ENCODE data around the gene ABHD12. TPM values are rescaled to one million over a fixed set of nuclear protein-coding genes. Genes with fewer than 3 reads are reported as not detected.
A peak's percentile ranks its signal among the peaks of the same experiment; 100 is the strongest.

ABHD12 gene
- 10 to 100 TPM; 28.7 to 31.1 TPM for total RNA-seq

DNA sequence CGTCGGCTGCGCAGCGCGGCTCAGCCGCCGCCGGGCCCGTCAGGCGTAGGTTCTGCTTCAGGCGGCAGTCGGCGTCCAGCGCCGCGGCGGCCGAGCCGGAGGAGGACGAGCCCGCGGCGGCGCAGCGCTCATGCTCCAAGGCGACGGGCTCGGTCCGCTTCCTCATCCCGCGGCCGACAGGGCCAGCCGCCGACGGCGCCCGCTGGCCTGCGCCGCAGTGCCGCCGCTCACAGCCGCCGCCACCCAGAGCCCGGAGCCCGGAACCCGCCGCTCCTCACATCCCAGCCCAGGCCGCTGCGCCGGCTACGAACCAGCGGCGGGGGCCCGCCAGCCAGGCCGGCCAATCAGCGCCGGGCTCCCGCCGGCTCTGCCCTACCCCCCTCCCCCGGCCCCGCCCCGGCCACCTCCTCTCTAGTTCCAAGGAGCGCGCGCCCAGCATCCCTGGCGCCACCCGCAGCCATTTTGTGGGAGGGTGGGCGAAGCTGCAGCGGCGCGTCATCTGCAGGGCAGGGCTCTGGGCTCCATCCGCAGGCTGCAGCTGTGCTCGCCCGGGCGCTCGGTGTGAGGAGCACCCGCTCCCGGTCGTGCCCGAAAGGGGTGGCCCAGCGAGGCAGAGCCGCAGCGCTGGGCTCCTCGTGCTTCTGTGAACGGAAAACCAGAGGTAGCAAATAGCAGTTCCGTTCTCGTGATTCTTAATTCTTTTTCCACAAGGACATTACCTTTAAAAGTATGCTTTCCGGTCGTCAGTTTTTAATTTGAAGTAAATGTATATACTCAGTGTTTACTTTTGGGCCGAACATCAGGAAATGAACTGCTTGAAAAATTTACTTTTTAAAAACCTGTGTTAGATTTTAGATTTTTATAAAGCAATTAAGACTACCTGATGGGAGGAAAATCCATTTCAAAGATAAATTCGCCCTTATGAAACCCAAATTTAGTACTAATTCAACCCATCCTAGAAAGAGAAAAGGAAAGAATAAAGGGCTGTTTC, at the start of gene ABHD12:
ABHD12 (minus strand) TSS at position 298 of the 991 bp plus-strand sequence; CDS start at position 166, 132 bp downstream.
- peak within 1 kb of the TSS; percentile 87 for H3K4me3 Mint-ChIP-seq

DNA sequence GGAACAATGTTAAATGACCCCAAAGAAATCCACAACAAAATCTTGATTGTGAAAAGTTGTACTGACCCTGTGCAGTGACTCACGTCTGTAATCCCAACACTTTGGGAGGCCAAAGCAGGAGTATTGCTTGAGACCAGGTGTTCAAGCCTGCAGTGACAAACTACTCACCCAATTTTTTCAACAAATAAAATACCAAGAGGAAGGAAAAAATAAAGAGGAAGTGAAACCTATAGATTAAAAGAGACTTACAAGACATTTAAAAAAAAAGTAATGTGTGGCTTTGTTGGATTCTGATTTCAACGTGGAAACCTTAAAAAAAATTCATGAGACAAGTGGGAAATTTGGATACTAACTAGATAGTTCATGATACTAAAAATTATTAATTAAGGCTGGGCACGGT, 48.7 kb upstream of the ABHD12 start:
- POLR2A ChIA-PET: no interaction called here
- ATAC-seq: no peak
- H3K27ac Mint-ChIP-seq: no peak overlapping the region

More for the DNA sequence above, at the start of gene ABHD12:
- H3K4me1 Mint-ChIP-seq (ENCODE audit: low read depth): peaks cover 18% of the 10 kb centered on the region
- H3K27ac Mint-ChIP-seq: peak within 1 kb of the TSS; percentile 95
- H3K9me3 Mint-ChIP-seq (ENCODE audit: insufficient read depth): no peaks in the 10 kb centered on the region
- peaks cover 13% of the 10 kb centered on the region for H3K36me3 Mint-ChIP-seq (ENCODE audit: low read depth)
- ATAC-seq (peak; percentile 96), DNase-seq (peak; percentile 96)
- POLR2A ChIA-PET: no interaction called here
- H3K27me3 Mint-ChIP-seq (ENCODE audit: low read depth): peaks cover 8% of the 10 kb centered on the region
- CTCF ChIA-PET: interaction anchor here (0.9 to 1.3 kb wide), 3 partner anchors 8 to 144 kb away, joined by 3 to 4 read pairs (median 4); partner anchors contain the start of gene GINS1

DNA sequence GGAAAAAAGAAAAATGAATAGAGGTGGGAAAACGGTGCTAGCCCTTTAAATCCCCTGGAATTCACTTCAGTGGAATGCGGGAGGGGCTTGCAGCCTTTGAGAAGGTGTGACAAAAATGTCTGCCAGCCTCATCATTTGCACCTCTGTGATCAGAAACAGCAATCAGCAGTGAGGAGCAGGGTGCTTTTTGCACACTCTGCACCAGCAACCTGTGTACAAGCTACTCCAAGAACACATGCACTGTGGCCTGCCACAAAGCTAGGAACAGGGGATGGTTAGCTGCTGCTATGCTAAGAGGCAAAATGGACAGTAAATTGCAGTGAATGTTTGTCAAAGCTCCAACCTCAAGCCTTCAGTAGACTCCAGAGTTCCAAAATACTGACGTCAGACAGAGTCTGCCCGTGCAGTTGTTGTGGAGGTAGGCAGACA, 46.5 kb upstream of the ABHD12 start:
- DNase-seq: no peak
- no peak overlapping the region for H3K27ac Mint-ChIP-seq
- CTCF ChIA-PET: no interaction called here
- H3K4me1 Mint-ChIP-seq (ENCODE audit: low read depth): peaks cover 6% of the 10 kb centered on the region
- POLR2A ChIA-PET: no interaction called here
- H3K4me3 Mint-ChIP-seq: no peak overlapping the region
- ATAC-seq: no peak
- H3K27me3 Mint-ChIP-seq (ENCODE audit: low read depth): no peaks in the 10 kb centered on the region
- H3K9me3 Mint-ChIP-seq (ENCODE audit: insufficient read depth): no peaks in the 10 kb centered on the region
- H3K36me3 Mint-ChIP-seq (ENCODE audit: low read depth): peaks cover 46% of the 10 kb centered on the region

More for the DNA sequence above, 48.7 kb upstream of the ABHD12 start:
- peaks cover 6% of the 10 kb centered on the region for H3K4me1 Mint-ChIP-seq (ENCODE audit: low read depth)
- H3K27me3 Mint-ChIP-seq (ENCODE audit: low read depth): no peaks in the 10 kb centered on the region
- no peaks in the 10 kb centered on the region for H3K9me3 Mint-ChIP-seq (ENCODE audit: insufficient read depth)
- CTCF ChIA-PET: no interaction called here
- peaks cover 43% of the 10 kb centered on the region for H3K36me3 Mint-ChIP-seq (ENCODE audit: low read depth)
- DNase-seq: no peak
- H3K4me3 Mint-ChIP-seq: no peak overlapping the region

DNA sequence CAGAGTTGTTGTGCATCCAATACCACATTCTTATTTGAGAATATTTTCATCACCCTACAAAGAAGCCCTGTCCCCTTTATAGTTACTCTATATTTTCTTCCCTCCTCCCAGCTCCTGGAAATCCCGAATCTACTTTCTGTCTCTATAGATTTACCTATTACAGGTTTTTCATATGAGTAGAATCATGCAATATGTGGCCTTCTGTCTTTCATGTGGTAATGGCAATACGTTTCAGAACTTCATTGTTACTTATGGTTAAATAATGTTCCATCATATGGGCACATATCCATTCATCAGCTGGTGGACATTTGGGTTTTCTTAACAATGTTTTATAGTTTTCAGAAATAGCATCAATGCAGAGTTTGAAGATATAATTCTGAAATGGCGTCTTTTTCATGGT, 33.9 kb upstream of the ABHD12 start:
- Mint-ChIP-seq H3K4me3 (no peak overlapping the region), H3K36me3 (ENCODE audit: low read depth) (peaks cover 56% of the 10 kb centered on the region), H3K27me3 (ENCODE audit: low read depth) (no peaks in the 10 kb centered on the region), H3K27ac (no peak overlapping the region), H3K4me1 (ENCODE audit: low read depth) (peaks cover 9% of the 10 kb centered on the region), H3K9me3 (ENCODE audit: insufficient read depth) (no peaks in the 10 kb centered on the region)
- no peak for ATAC-seq
- no peak for DNase-seq
- POLR2A ChIA-PET: no interaction called here
- CTCF ChIA-PET: no interaction called here

DNA sequence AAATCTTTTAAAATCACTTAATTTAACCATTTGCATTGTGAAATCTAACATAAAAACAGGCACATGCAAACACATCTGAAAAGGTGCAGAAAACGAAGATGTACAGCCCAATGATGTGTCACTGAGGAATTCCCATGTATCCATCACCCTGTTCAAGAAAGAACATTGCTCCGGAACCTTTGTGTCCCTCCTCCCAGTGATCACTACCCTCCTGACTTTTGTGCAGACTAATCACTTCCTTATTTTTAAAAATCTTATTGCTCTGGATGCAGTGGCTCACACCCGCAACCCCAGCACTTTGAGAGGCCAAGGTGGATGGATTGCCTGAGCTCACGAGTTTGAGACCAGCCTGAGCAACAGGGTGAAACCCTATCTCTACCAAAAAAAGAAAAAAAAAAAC, 31.4 kb upstream of the ABHD12 start:
- POLR2A ChIA-PET: no interaction called here
- CTCF ChIA-PET: no interaction called here
- Mint-ChIP-seq H3K4me1 (ENCODE audit: low read depth) (peaks cover 9% of the 10 kb centered on the region), H3K36me3 (ENCODE audit: low read depth) (peaks cover 52% of the 10 kb centered on the region), H3K9me3 (ENCODE audit: insufficient read depth) (no peaks in the 10 kb centered on the region), H3K27ac (no peak overlapping the region), H3K27me3 (ENCODE audit: low read depth) (no peaks in the 10 kb centered on the region), H3K4me3 (no peak overlapping the region)
- DNase-seq (no peak), ATAC-seq (no peak)

DNA sequence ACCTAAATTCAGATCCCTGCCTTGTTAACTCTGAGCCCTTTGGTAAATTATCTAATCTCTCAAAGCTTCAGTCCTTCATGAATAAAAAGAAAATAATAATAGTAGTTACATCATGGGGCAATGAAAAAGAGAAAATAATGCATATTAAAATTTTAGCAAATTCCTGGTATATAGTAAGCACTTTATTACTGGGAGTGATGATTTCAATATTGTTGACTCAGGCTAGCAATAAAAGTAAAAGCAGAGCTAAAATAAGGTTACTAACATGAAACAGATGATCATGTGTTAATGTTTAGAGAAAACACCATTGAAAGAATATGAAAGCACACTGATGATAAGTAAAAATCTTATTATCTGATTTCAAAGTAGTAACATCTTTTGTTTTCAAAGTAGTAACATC, 30.5 kb upstream of the ABHD12 start:
- H3K27ac Mint-ChIP-seq: no peak overlapping the region
- H3K4me3 Mint-ChIP-seq: no peak overlapping the region
- peaks cover 49% of the 10 kb centered on the region for H3K36me3 Mint-ChIP-seq (ENCODE audit: low read depth)
- ATAC-seq (no peak), DNase-seq (no peak)
- H3K9me3 Mint-ChIP-seq (ENCODE audit: insufficient read depth): no peaks in the 10 kb centered on the region
- H3K4me1 Mint-ChIP-seq (ENCODE audit: low read depth): peaks cover 8% of the 10 kb centered on the region
- ChIA-PET CTCF (no interaction called here), POLR2A (interaction anchor here (1.2 kb wide), 1 partner anchor 14 kb away, joined by 5 read pairs; the partner anchor contains the start of gene GINS1)
- no peaks in the 10 kb centered on the region for H3K27me3 Mint-ChIP-seq (ENCODE audit: low read depth)

DNA sequence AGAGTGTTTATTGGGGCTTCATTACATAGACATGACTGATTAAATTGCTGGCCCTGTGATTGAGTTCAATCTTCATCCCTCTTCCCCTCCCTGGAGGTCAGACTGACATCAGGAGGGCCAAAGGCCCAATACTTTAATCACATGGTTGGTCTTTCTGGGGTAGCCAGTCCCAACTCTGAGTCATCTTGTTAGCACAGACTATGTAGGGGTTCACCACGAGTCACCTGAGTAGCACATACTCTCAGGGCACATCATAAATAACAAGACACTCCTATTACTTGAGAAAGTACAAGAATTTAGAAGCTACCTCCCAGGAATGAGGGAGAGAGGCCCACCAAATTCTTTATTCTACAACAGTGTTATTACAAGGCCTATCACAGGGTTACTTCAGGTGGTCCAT, 28.1 kb upstream of the ABHD12 start:
- POLR2A ChIA-PET: interaction anchor here (1.4 kb wide), 1 partner anchor 11 kb away, joined by 3 read pairs; the partner anchor contains the start of gene GINS1
- Mint-ChIP-seq H3K4me3 (no peak overlapping the region), H3K27ac (no peak overlapping the region), H3K4me1 (ENCODE audit: low read depth) (no peaks in the 10 kb centered on the region), H3K9me3 (ENCODE audit: insufficient read depth) (no peaks in the 10 kb centered on the region), H3K36me3 (ENCODE audit: low read depth) (peaks cover 43% of the 10 kb centered on the region), H3K27me3 (ENCODE audit: low read depth) (no peaks in the 10 kb centered on the region)
- DNase-seq (no peak), ATAC-seq (no peak)
- CTCF ChIA-PET: interaction anchor here (1.0 to 1.5 kb wide), 3 partner anchors 9 to 19 kb away, joined by 3 to 4 read pairs (median 3); no protein-coding TSS in a partner anchor

DNA sequence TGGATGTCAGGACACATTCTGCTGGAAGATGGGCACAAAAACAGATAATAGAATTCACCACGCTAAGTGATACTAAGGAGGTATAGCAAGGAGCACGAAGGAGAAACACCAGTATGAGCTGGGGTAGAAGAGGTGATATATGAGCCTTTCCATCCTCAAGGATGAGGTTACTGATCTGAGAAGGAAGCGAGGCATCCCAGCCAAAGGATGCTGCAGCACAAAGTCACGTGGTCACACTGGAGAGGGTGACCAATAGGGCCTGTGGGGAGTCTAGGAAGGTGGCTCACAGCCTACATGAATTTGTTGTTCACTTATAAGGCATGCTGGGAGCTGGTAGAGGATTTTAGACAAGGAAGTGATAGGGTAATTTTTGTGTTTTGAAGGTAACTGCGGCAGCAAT, 18.3 kb upstream of the ABHD12 start:
- H3K9me3 Mint-ChIP-seq (ENCODE audit: insufficient read depth): no peaks in the 10 kb centered on the region
- no peaks in the 10 kb centered on the region for H3K27me3 Mint-ChIP-seq (ENCODE audit: low read depth)

DNA sequence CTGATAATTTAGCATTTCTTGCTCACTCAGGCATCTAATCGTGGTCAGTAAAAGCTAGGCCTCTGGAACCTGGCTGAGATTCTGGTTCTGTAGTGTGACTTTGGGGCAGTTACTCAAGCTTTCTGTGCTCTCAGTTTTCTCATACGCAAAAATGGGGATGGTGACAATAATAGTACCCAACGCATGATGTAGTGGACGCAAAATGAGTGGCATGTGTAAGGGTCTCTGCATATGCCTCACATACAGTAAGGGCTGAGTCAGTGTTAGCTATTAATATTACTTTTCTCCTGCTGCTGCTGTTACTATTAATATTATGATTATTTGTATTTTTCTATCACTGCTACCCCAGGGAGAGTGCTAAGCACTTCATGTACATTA, 17.5 kb upstream of the ABHD12 start:
- Mint-ChIP-seq H3K27me3 (ENCODE audit: low read depth) (no peaks in the 10 kb centered on the region), H3K36me3 (ENCODE audit: low read depth) (peaks cover 20% of the 10 kb centered on the region), H3K27ac (peak overlapping the region; percentile 92), H3K4me1 (ENCODE audit: low read depth) (peaks cover 19% of the 10 kb centered on the region), H3K9me3 (ENCODE audit: insufficient read depth) (no peaks in the 10 kb centered on the region), H3K4me3 (peak overlapping the region; percentile 91)
- ChIA-PET POLR2A (interaction anchor here (1.2 to 1.5 kb wide), 3 partner anchors 93 to 158 kb away, joined by 4 to 5 read pairs (median 5); no protein-coding TSS in a partner anchor), CTCF (interaction anchor here (0.9 to 3.4 kb wide), 10 partner anchors 9 to 118 kb away, joined by 3 to 15 read pairs (median 4); no protein-coding TSS in a partner anchor)
- DNase-seq: no peak
- no peak for ATAC-seq

More for the DNA sequence above, 18.3 kb upstream of the ABHD12 start:
- peaks cover 19% of the 10 kb centered on the region for H3K4me1 Mint-ChIP-seq (ENCODE audit: low read depth)
- peak overlapping the region; percentile 91 for H3K4me3 Mint-ChIP-seq
- DNase-seq: peak; percentile 17
- ChIA-PET POLR2A (interaction anchor here (0.6 kb wide), 1 partner anchor 178 kb away, joined by 3 read pairs; no protein-coding TSS in a partner anchor), CTCF (interaction anchor here (0.7 to 3.4 kb wide), 5 partner anchors 9 to 98 kb away, joined by 3 to 15 read pairs (median 3); no protein-coding TSS in a partner anchor)
- peaks cover 23% of the 10 kb centered on the region for H3K36me3 Mint-ChIP-seq (ENCODE audit: low read depth)
- no peak for ATAC-seq
- peak overlapping the region; percentile 23 for H3K27ac Mint-ChIP-seq

DNA sequence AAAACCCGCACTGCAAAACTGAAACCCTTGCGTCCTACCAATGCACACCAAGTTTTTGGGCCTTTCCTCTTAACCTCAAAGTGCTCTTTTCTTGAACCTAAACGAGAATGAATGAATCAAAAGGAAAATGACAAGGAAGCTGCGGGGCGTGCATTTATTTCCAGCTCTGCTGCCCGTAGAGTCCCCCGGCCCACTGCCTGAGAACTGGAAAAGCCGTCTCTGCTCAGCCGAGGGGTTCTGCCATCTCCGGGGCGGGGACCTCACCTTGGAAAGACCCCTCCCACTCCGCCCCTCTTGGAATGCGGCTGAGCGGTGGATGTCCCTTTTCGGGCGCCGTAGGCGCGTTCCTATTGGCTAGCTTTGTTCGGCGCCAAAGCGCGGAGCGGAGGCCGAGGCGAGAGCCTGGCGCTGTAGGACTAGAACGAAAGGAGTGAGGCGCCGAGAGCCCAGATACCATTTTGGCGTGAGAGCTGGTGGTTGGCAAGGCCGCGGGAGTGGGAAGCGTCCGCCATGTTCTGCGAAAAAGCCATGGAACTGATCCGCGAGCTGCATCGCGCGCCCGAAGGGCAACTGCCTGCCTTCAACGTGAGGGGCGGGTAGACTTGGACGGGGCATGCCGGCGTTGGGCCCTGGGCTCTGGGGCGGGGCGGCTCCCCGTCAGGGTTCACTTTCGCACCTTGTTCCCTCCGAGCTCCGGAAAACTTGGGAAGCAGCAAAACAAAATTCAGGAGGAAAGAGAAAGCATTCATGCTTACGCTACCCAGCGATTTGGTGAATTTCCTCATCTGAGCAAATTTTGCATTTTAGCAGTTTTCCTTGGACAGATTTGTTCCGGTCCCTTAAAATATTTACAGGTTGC, 16.9 kb upstream of the ABHD12 start, which contains the start of gene GINS1:
GINS1 (plus strand) TSS at position 363 of the 859 bp plus-strand sequence; CDS start at position 511, 148 bp downstream.
- peaks cover 2% of the 10 kb centered on the region for H3K9me3 Mint-ChIP-seq (ENCODE audit: insufficient read depth)
- ATAC-seq: peak; percentile 96
- H3K36me3 Mint-ChIP-seq (ENCODE audit: low read depth): peaks cover 23% of the 10 kb centered on the region
- POLR2A ChIA-PET: interaction anchor here (0.8 to 1.5 kb wide), 10 partner anchors 12 to 212 kb away, joined by 3 to 5 read pairs (median 4); partner anchors contain the start of gene ENTPD6
- no peaks in the 10 kb centered on the region for H3K27me3 Mint-ChIP-seq (ENCODE audit: low read depth)
- CTCF ChIA-PET: interaction anchor here (0.9 to 3.4 kb wide), 12 partner anchors 8 to 414 kb away, joined by 3 to 15 read pairs (median 4); no protein-coding TSS in a partner anchor
- H3K4me1 Mint-ChIP-seq (ENCODE audit: low read depth): peaks cover 19% of the 10 kb centered on the region
- H3K4me3 Mint-ChIP-seq: peak within 1 kb of the TSS; percentile 91
- DNase-seq: peak; percentile 88
- H3K27ac Mint-ChIP-seq: peak within 1 kb of the TSS; percentile 92

DNA sequence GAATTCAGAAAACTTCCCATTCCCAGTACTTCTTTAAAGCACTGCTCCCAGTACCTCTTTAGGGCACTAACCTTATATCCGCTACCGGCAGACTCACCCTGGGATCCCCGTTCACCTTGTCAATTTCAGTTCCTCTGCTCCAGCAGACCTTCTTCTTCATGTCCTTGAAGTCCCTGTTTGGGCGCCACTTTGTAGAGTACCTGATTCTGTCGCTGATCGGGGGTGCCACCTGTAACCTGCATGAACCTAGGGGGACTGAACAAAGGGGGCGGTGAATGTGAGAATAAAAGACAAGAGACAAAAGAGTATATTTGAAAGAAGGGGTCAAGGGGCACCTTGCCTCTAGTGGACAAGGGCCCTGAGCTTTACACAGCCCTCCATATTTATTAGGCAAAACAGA, 11.9 kb upstream of the ABHD12 start:
- Mint-ChIP-seq H3K4me3 (no peak overlapping the region), H3K27me3 (ENCODE audit: low read depth) (no peaks in the 10 kb centered on the region), H3K9me3 (ENCODE audit: insufficient read depth) (peaks cover 5% of the 10 kb centered on the region), H3K36me3 (ENCODE audit: low read depth) (peaks cover 5% of the 10 kb centered on the region), H3K27ac (no peak overlapping the region), H3K4me1 (ENCODE audit: low read depth) (peaks cover 7% of the 10 kb centered on the region)
- DNase-seq (no peak), ATAC-seq (no peak)
- CTCF ChIA-PET: no interaction called here
- POLR2A ChIA-PET: no interaction called here
